Colonic mucosa (tissue), 4 donors: ENCODE measurements around the gene BANF1. TPM values are rescaled to one million over a fixed set of nuclear protein-coding genes. Genes with fewer than 3 reads are reported as not detected.

Experiments used
- DNase-seq: peaks from one replicate; pipeline ENCODE4 v3.0.0-alpha.2; 2020
- H3K27ac ChIP-seq: fragments of 200-600 bp; one replicate; pipeline ENCODE4 v1.8.0; 2021
- H3K27me3 ChIP-seq: fragments of 200-600 bp; one replicate; pipeline ENCODE4 v1.8.0; 2021
- H3K36me3 ChIP-seq: fragments of 200-600 bp; one replicate; pipeline ENCODE4 v1.8.0; 2021
- H3K4me1 ChIP-seq: fragments of 200-600 bp; one replicate; pipeline ENCODE4 v1.8.0; 2021; ENCODE audit warnings: mild to moderate bottlenecking
- H3K4me3 ChIP-seq: fragments of 200-600 bp; one replicate; pipeline ENCODE4 v1.8.0; 2021
- H3K9ac ChIP-seq, 2 donors: one replicate each; pipeline ENCODE4 v1.7.0; 2013; ENCODE audit warnings: control low read depth in 2 of 2, low read depth in 2 of 2, low read length in 2 of 2
- H3K9me3 ChIP-seq: fragments of 200-600 bp; one replicate; pipeline ENCODE4 v1.8.0; 2021
- intact Hi-C: fragments of 100-400 bp; cut with DNase I; formaldehyde crosslinking; loops from one replicate; pipeline ENCODE4 v1.14.1; 2022
- total RNA-seq, 2 donors: library from RNA; stranded (reverse); fragmentation: NEBNext Ultra II Directional in 1 of 2; extraction: Animal tissue kit (Norgen Biotek cat#: 25700) in 1 of 2; gene quantifications; one replicate each; pipeline ENCODE4 v1.2.1, GENCODE V29; 2021
- TF ChIP-seq, protein P1 (sequence below): fragments of 200-600 bp; IDR thresholded peaks from one replicate; pipeline ENCODE4 v1.8.0; 2022; ENCODE audit warnings: antibody characterized with exemption, mild to moderate bottlenecking
- donor health status: healthy.
- donor health status: DM: no; HTN: no; CAD: no.
- donor health status: DM: no; HTN: no; CAD: no.

BANF1 gene
- total RNA-seq, 2 donors from 2014 or later: 128 to 231 TPM

DNA sequence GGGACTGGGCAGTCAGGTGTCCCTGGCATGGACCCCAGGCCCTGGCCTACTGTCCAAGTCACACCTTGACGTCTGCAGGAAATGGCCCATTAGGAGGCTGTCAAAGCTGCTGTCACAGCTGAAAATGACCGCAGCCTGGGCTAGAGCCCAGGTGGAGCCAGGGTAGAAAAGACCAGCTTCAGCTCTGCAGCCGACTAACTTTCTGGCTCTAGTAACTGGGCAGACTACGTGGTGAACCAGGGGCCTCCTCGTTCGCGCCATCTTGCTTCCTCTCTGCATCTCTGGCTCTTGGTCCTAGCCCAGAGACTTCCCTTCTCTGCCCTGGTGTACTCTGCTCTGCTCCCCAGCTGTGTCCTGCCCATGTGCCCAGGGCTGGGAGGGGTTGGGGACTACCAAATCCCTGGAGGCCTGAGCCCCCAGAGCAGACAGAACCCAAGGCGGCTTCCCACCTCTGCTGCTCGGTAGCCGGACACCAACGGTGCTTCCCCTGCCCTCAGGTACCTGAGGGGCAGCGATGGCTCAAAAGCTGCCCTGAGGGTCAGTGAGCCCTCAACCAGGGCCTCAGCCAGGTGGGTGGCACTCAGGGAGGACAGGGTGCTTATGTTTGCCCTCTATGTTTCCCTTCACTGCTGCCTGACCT is 21.1 kb upstream of the BANF1 start:
- Histone ChIP-seq H3K36me3 (peaks cover 13% of the 10 kb centered on the region), H3K4me1 (no peaks in the 10 kb centered on the region), H3K9ac (no peak overlapping the region), H3K27ac (no peak overlapping the region), H3K4me3 (no peak overlapping the region), H3K9me3 (no peaks in the 10 kb centered on the region), H3K27me3 (no peaks in the 10 kb centered on the region)
- TF ChIP-seq, protein P1, sequence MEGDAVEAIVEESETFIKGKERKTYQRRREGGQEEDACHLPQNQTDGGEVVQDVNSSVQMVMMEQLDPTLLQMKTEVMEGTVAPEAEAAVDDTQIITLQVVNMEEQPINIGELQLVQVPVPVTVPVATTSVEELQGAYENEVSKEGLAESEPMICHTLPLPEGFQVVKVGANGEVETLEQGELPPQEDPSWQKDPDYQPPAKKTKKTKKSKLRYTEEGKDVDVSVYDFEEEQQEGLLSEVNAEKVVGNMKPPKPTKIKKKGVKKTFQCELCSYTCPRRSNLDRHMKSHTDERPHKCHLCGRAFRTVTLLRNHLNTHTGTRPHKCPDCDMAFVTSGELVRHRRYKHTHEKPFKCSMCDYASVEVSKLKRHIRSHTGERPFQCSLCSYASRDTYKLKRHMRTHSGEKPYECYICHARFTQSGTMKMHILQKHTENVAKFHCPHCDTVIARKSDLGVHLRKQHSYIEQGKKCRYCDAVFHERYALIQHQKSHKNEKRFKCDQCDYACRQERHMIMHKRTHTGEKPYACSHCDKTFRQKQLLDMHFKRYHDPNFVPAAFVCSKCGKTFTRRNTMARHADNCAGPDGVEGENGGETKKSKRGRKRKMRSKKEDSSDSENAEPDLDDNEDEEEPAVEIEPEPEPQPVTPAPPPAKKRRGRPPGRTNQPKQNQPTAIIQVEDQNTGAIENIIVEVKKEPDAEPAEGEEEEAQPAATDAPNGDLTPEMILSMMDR: no peak
- intact Hi-C loops: no loop called here
- no peak for DNase-seq

DNA sequence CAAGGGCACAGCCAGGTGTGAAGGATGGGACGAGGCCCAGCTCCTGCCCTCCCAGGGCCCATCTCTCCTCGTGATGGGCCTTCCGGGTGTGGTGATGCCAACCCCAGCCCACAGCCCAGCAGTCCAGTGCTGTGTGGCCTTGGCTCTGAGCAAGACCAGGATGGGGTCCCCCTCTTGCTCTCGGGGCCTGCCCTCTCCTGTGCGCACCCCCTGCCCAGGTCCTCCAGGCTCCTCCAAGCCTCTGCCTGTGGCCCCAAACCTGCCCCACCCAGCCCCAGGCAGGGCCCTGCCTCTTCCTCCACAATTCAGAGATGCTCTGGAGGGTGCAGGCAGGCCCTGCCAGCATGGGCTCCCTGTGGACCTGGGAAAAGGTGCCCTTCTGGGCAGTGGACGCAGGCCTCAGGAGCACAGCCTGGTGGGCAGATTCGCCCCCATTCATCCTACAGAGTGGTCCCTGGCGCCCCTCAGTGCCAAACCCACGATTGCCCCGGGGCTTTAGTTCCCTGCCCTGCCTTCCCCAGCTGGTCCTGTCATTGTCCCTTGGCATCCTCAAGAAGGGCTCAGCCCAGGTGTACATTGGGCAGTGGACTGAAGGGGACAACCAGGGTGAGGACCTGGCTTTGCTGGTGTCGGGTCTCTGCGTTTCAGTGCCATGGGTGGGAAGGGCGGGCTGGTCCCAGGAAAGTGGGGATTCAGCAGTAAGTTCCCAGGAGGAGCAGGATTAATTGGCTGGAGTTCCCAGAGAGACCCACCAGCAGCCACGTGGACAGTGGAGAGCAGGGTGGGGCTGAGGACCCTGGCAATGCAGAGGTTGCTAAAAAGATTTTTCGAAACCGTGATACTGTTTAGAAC is 20.1 kb upstream of the BANF1 start:
- Histone ChIP-seq H3K27me3 (no peaks in the 10 kb centered on the region), H3K9me3 (no peaks in the 10 kb centered on the region), H3K36me3 (peaks cover 13% of the 10 kb centered on the region), H3K9ac (no peak overlapping the region), H3K4me1 (no peaks in the 10 kb centered on the region), H3K4me3 (no peak overlapping the region), H3K27ac (no peak overlapping the region)
- TF ChIP-seq, protein P1: no peak
- intact Hi-C loops: no loop called here
- no peak for DNase-seq

DNA sequence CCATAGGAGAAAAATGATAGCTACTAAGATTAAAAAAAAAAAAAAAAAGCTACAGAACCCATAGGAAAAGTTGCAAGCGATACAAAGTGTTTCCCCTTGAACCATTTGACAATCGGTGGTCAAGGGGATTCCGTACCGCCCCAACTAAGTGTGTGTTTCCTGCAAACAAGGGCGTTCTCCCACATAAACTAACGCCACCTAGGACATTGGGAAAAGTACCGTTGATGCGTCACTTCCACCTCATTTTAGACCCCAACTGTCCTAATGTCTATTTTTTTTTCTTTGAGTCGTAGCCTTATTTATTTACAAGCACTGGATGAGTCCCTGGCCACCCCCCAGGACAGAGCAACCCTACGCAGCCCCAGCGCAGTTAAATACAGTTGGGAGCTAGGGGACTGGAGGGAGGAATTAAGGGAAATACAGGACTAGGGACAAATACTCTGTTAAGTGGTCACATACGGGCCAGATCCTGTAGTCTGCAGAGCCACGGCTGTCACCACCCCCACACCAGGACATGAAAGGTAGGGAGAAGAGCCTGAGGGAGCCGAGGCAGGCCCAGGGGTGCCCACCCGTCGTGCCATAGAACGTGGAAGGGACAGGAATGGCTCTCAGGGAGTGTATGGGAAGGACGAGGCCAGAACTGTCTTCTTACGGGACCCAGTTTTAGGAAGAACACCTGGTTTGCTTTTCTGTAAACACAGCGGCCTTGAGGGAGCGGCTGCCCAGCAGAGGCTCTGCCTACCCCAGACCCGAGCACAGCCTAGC is 19.3 kb upstream of the BANF1 start:
- H3K9me3 ChIP-seq: no peaks in the 10 kb centered on the region
- no peak overlapping the region for H3K4me3 ChIP-seq
- TF ChIP-seq, protein P1: no peak
- no peaks in the 10 kb centered on the region for H3K4me1 ChIP-seq
- H3K27me3 ChIP-seq: no peaks in the 10 kb centered on the region
- H3K9ac ChIP-seq: no peak overlapping the region
- intact Hi-C loops: no loop called here
- DNase-seq: no peak
- H3K36me3 ChIP-seq: peaks cover 5% of the 10 kb centered on the region
- no peak overlapping the region for H3K27ac ChIP-seq

DNA sequence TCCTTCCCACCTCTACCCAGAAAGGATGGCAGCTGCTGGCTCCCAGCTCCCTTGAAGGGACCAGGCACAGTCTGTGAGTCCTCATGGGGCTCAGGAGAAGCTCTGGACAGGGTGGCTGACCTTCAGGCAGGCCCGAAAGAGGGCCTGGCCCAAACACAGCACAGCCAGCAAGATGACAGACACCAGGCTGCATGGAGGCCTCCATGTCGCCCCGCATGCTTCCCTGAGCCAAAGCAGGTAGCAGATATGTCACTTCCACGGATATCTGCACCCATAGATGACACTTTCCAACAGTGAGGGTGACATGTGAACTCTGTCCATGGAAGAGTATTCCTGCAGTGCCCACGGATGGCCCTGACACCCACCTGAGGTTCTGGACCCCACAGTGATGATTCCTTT is 18.7 kb upstream of the BANF1 start:
- no peak for DNase-seq
- Histone ChIP-seq H3K9me3 (no peaks in the 10 kb centered on the region), H3K4me1 (no peaks in the 10 kb centered on the region), H3K27me3 (no peaks in the 10 kb centered on the region), H3K4me3 (no peak overlapping the region), H3K27ac (no peak overlapping the region), H3K36me3 (no peaks in the 10 kb centered on the region), H3K9ac (no peak overlapping the region)
- intact Hi-C loops: no loop called here
- TF ChIP-seq, protein P1: no peak

DNA sequence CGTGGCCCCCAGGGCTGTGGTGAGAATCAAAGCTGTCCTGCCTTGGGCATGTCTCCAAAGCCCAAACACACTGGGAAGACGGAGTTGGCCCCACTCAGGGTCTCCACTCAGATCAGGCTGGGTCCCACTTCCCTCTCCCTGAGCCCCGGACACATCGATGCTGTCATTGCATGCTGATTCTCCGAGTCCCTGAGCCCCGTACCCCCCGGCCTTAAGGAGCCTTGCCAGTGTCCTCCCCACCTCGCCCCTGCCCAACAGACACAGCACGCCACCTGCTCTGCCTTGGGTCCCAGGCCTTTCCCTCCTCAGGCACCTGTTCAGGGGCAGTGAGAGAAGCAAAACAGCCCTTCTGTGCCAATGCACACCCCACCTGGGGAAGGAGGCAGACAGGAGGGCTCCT is 15.0 kb upstream of the BANF1 start:
- TF ChIP-seq, protein P1: no peak
- Histone ChIP-seq H3K36me3 (no peaks in the 10 kb centered on the region), H3K9ac (no peak overlapping the region), H3K9me3 (no peaks in the 10 kb centered on the region), H3K27ac (no peak overlapping the region), H3K4me3 (no peak overlapping the region), H3K4me1 (no peaks in the 10 kb centered on the region), H3K27me3 (no peaks in the 10 kb centered on the region)
- DNase-seq: no peak
- intact Hi-C loops: loop anchor here (5.0 kb wide), 1 partner anchor 100 kb away; the partner anchor contains the start of gene FIBP
